Pancreas (tissue), 10 donors: Measurements from ENCODE around the gene ZNF280D. TPM values are rescaled to one million over a fixed set of nuclear protein-coding genes. Genes with fewer than 3 reads are reported as not detected.
"Not testable (repeated sequence)": the region's sequence is repeated elsewhere in the genome, so short reads cannot be mapped to it uniquely, and the experiment has no call there.

Experiments
- ATAC-seq, 4 donors: fragments of 200-7000 bp; cut with Tn5 transposase; one replicate each; pipeline versions ENCODE4 v1.8.0 to v1.9.1; 2020; ENCODE audit warnings: mild to moderate bottlenecking in 4 of 4, moderate library complexity in 4 of 4
- DNase-seq, 6 donors: peaks; one replicate each; pipeline ENCODE4 v3.0.0-alpha.2; 2020
- FAIRE-seq: peaks from 2 replicates; lab custom pipeline; 2012; peaks lifted over from hg19 to GRCh38; lab: Jason Lieb, UNC
- H3K27ac ChIP-seq, 4 donors: fragments of 200-600 bp; sonication (generic); 1 replicate in 3 of 4; 2 replicates in 1 of 4; pipeline versions ENCODE4 v1.5.0 to v1.8.0; 2020
- H3K27me3 ChIP-seq, 4 donors: fragments of 200-600 bp; one replicate each; pipeline ENCODE4 v1.8.0; 2021
- H3K36me3 ChIP-seq, 3 donors: fragments of 200-600 bp; sonication (generic) in 1 of 3; one replicate each; pipeline versions ENCODE4 v1.5.0 to v1.8.0; 2020 to 2021
- H3K4me1 ChIP-seq, 3 donors: fragments of 200-600 bp; one replicate each; pipeline ENCODE4 v1.8.0; 2021
- H3K4me3 ChIP-seq, 4 donors: fragments of 200-600 bp; sonication (generic) in 2 of 4; one replicate each; pipeline versions ENCODE4 v1.5.0 to v1.8.0; 2020 to 2021
- H3K9me3 ChIP-seq, 4 donors: fragments of 200-600 bp; one replicate each; pipeline ENCODE4 v1.8.0; 2021
- WGBS, 2 donors: extraction: QIAGEN DNeasy Blood & Tissue Kit; methylation state at CpG; one replicate each; pipeline ENCODE4 v1.1.7; 2013; 5-methylcytosine and 5-hydroxymethylcytosine counted together
- intact Hi-C, 3 donors: fragments of 100-400 bp; cut with DNase I; formaldehyde crosslinking; loops; one replicate each; pipeline versions ENCODE4 v1.11.1 to v1.14.2; 2022
- polyA plus RNA-seq, 2 donors: library from polyadenylated mRNA; stranded (reverse); fragments of 200-250 nt; gene quantifications; one replicate each; pipeline ENCODE4 v1.2.3, GENCODE V29; 2013
- total RNA-seq, 6 donors: library from RNA; stranded (reverse); fragmentation: NEBNext Ultra II Directional in 4 of 6; extraction: Animal tissue kit (Norgen Biotek cat#: 25700) in 4 of 6; gene quantifications; one replicate each; pipeline versions ENCODE4 v1.2.1 to v1.2.4, GENCODE V29; 2021 to 2023
- TF ChIP-seq, protein P1 (sequence below), 4 donors: fragments of 200-600 bp; sonication (generic) in 3 of 4; IDR thresholded peaks; one replicate each; pipeline versions ENCODE4 v1.5.0 to v1.8.0; 2021; ENCODE audit warnings: antibody characterized with exemption in 4 of 4
- donor health status: healthy with polysubstance abuse.
- donor health status: DM: no; HTN: no; CAD: no; lungs with moderate emphysema.
- donor health status: DM: no; HTN: no; CAD: no.
- donor health status: control.
- donor health status: control.
- donor health status: Bipolar disorder and iron deficiency.
- donor health status: DM: yes; HTN: yes; CAD: no.
- donor health status: DM: no; HTN: no; CAD: no.
- donor health status: DM: no; HTN: no; CAD: no.
- donor health status: DM: yes; HTN: yes; CAD: no.

Gene ZNF280D, protein sequence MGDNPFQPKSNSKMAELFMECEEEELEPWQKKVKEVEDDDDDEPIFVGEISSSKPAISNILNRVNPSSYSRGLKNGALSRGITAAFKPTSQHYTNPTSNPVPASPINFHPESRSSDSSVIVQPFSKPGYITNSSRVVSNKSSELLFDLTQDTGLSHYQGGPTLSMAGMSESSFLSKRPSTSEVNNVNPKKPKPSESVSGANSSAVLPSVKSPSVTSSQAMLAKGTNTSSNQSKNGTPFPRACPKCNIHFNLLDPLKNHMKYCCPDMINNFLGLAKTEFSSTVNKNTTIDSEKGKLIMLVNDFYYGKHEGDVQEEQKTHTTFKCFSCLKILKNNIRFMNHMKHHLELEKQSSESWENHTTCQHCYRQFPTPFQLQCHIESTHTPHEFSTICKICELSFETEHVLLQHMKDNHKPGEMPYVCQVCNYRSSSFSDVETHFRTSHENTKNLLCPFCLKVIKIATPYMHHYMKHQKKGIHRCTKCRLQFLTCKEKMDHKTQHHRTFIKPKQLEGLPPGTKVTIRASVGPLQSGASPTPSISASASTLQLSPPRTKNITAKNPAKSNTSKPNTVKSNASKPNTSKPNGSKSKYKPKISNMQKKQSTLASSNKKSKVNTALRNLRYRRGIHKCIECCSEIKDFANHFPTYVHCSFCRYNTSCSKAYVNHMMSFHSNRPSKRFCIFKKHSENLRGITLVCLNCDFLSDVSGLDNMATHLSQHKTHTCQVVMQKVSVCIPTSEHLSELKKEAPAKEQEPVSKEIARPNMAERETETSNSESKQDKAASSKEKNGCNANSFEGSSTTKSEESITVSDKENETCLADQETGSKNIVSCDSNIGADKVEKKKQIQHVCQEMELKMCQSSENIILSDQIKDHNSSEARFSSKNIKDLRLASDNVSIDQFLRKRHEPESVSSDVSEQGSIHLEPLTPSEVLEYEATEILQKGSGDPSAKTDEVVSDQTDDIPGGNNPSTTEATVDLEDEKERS
- total RNA-seq (10 to 100 TPM; 19.2 to 31.6 (median 26.0) TPM), polyA plus RNA-seq (10 to 100 TPM; 13.9 to 17.3 TPM)

DNA sequence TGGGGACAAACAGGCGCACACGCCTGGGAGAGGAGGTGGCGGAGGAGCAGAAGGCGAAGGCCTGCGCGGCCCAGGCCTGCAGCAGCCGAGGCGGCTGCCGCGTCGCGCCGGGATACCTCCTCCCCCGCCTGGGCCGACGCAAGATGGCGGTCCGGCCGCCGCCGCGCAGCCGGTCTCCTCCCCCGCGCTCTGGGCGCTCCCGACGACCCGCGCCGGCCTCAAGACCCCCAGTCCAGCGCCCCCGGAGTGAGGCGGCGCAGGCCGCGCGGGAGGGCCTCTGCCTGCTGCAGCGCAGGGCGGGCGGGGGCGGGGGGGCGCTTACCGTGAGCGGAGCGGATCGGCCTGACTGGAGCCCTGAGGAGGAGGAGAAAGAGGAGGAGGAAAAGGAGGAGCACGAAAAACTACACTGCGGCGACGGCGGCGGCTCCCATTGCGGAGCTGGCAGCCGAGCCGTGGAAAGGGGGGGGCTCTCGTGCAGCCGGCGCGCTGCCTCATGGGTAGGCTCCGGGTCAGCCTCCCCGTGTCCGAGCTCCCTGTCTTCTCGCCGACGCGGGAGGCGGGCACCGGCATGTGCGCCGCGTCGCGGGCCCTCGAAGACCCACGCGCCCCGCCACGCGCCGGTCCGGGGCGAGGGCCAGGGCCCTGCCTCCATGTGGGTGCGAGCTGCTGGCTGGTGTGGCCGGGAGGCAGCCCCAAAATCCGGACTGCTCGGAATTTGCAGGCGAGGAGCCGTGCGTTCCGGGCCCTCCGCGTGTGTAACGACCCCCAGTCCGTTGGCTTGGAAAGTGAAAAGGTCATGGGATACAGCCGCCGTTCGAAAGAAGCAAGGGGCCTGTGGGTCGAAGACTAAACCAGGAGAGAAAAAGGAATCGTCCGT, at the start of gene ZNF280D:
TSS of gene ZNF280D (minus strand) at position 374 of the 877 bp plus-strand sequence. CDS start 26,400 bp downstream, outside the sequence.
- peak within 1 kb of the TSS; percentile 90 to 98 (median 94) for H3K27ac ChIP-seq
- intact Hi-C loops: no loop called here
- peak within 1 kb of the TSS; percentile 49 to 81 (median 62) for H3K4me3 ChIP-seq
- FAIRE-seq (no peak), DNase-seq (peak; percentile 87 to 95 (median 90)), ATAC-seq (peak; percentile 90 to 94 (median 92))
- H3K36me3 ChIP-seq: no peaks in the 10 kb centered on the region
- TF ChIP-seq, protein P1, sequence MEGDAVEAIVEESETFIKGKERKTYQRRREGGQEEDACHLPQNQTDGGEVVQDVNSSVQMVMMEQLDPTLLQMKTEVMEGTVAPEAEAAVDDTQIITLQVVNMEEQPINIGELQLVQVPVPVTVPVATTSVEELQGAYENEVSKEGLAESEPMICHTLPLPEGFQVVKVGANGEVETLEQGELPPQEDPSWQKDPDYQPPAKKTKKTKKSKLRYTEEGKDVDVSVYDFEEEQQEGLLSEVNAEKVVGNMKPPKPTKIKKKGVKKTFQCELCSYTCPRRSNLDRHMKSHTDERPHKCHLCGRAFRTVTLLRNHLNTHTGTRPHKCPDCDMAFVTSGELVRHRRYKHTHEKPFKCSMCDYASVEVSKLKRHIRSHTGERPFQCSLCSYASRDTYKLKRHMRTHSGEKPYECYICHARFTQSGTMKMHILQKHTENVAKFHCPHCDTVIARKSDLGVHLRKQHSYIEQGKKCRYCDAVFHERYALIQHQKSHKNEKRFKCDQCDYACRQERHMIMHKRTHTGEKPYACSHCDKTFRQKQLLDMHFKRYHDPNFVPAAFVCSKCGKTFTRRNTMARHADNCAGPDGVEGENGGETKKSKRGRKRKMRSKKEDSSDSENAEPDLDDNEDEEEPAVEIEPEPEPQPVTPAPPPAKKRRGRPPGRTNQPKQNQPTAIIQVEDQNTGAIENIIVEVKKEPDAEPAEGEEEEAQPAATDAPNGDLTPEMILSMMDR (IDR thresholded peaks at IDR 0.05): no peak
- H3K27me3 ChIP-seq: no peaks in the 10 kb centered on the region
- peaks cover 8 to 43% (median 32%) of the 10 kb centered on the region in 3 donors for H3K4me1 ChIP-seq
- no peaks in the 10 kb centered on the region for H3K9me3 ChIP-seq
- 8 to 10% methylated on average over 77 to 101 of the region's 101 CpGs for WGBS, 2 donors

DNA sequence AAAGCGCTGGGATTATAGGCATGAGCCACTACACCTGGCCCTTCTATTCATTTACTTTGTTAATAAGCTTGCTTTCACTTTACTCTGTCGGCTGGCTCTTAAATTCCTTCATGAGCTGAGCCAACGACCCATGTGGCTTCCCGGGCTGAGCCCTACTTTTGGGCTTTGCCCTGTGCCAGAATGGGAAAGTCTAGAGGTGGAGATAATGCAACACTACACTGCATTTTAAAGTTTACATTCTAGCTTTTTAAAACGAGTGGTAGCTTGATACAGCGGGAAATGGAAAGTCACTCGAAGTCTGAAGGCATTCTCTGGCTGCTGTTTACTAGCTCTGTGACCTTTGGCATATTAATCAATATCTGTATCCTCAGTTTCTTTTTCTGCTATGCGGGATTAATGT, 49.0 kb upstream of the ZNF280D start:
- Histone ChIP-seq H3K27ac (no peak overlapping the region), H3K4me3 (no peak overlapping the region), H3K4me1 (no peaks in the 10 kb centered on the region), H3K27me3 (no peaks in the 10 kb centered on the region), H3K36me3 (no peaks in the 10 kb centered on the region), H3K9me3 (no peaks in the 10 kb centered on the region)
- intact Hi-C loops: no loop called here
- ATAC-seq (no peak), FAIRE-seq (no peak), DNase-seq (no peak)
- TF ChIP-seq, protein P1 (IDR thresholded peaks at IDR 0.05): no peak
- 77 to 79% methylated on average over 8 of the region's 8 CpGs for WGBS, 2 donors

DNA sequence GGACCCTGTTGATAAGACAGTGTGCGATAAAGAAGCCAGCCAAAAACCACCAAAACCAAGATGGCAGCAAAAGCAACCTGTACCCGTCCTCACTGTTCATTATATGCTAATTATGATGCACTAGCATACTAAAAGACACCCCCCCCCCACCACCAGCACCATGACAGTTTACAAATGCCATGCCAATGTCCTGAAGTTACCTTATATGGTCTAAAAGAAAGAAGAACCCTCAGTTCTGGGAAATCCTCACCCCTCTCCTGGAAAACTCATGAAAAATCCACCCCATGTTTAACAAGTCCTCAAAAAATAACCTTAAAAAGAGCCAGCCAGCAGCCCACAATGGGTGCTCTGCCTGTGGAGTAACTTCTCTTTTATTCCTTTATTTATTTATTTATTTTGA, 48.4 kb upstream of the ZNF280D start:
- intact Hi-C loops: no loop called here
- TF ChIP-seq, protein P1 (IDR thresholded peaks at IDR 0.05): no peak

DNA sequence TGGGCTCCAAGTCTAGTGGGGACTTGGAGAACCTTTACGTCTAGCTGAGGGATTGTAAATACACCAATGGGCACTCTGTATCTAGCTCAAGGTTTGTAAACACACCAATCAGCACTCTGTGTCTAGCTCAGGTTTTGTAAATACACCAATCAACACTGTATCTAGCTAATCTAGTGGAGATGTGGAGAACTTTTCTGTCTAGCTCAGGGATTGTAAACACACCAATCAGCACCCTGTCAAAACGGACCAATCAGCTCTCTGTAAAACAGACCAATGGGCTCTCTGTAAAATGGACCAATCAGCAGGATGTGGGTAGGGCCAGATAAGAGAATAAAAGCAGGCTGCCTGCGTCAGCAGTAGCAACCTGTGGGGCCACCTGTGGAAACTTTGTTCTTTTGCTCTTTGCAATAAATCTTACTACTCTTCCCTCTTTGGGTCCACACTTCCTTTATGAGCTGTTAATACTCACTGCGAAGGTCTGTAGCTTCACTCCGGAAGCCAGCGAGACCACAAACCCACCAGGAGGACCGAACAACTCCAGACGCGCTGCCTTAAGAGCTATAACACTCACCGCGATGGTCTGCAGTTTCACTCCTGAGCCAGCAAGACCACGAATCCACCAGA, 46.9 kb upstream of the ZNF280D start:
- DNase-seq, H3K27me3 ChIP-seq, FAIRE-seq, ATAC-seq, H3K27ac ChIP-seq, H3K9me3 ChIP-seq, H3K36me3 ChIP-seq, intact Hi-C loops, H3K4me3 ChIP-seq, H3K4me1 ChIP-seq: not testable (repeated sequence)
- 91 to 93% methylated on average over 12 of the region's 12 CpGs for WGBS, 2 donors

More for the DNA sequence above, 48.4 kb upstream of the ZNF280D start:
- FAIRE-seq (no peak), DNase-seq (no peak), ATAC-seq (no peak)
- 91 to 96% methylated on average over 2 of the region's 2 CpGs for WGBS, 2 donors
- no peaks in the 10 kb centered on the region for H3K9me3 ChIP-seq
- H3K4me1 ChIP-seq: no peaks in the 10 kb centered on the region
- H3K36me3 ChIP-seq: no peaks in the 10 kb centered on the region
- no peak overlapping the region for H3K27ac ChIP-seq
- H3K4me3 ChIP-seq: no peak overlapping the region
- H3K27me3 ChIP-seq: no peaks in the 10 kb centered on the region

DNA sequence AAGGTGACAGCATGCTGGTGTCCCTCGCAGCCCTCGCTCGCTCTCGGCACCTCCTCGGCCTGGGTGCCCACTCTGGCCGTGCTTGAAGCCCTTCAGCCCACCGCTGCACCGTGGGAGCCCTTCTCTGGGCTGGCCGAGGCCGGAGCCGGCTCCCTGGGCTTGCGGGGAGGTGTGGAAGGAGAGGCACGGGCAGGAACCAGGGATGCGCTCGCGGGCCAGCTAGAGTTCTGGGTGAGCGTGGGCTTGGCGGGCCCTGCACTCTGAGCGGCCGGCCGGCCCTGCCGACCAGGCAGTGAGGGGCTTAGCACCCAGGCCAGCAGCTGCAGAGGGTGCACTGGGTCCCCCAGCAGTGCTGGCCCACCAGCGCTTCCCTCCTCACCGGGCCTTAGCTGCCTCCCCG, 46.1 kb upstream of the ZNF280D start:
- H3K27ac ChIP-seq, intact Hi-C loops, H3K9me3 ChIP-seq, ATAC-seq, H3K27me3 ChIP-seq, FAIRE-seq, H3K4me1 ChIP-seq, H3K4me3 ChIP-seq, H3K36me3 ChIP-seq: not testable (repeated sequence)
- peak in 1 of 6 donors; percentile 36 for DNase-seq
- WGBS, 2 donors: 95 to 96% methylated on average over 24 to 25 of the region's 25 CpGs
